Heart left ventricle (tissue), 13 donors: Measurements from ENCODE around the gene ZNF784.

Experiments
- CTCF ChIP-seq, 12 donors: fragments of 200-600 bp; sonication (generic) in 4 of 12; IDR thresholded peaks; one replicate each; pipeline versions ENCODE4 v1.5.0 to v1.8.0; 2018 to 2022; ENCODE audit warnings: antibody characterized with exemption in 12 of 12, mild to moderate bottlenecking in 5 of 12
- POLR2A ChIP-seq, 2 donors: fragments of 450-650 bp; IDR thresholded peaks; one replicate each; pipeline ENCODE4 v1.6.1; 2017; ENCODE audit warnings: antibody characterized with exemption in 2 of 2, mild to moderate bottlenecking in 2 of 2, moderate library complexity in 2 of 2
- donor health status: ischemic (EF 13 %, LVEDD 7.1; RV severe dilation, severe dysfunction).
- donor health status: DM: no; HTN: yes; CAD: no.
- donor health status: DM: no; HTN: no; CAD: no.
- donor health status: ischemic (EF 25% LVEDD 6.9; RV normal size, moderate dysfunction).
- donor health status: ischemic (EF 25% LVEDD 5.7; RV mildly dilated, moderate dysfunction).
- donor health status: ischemic (EF 35%, LVEDD 5.7; RV mildly dilated, moderate dysfunction).
- donor health status: nonischemic (EF 11% LVEDD 7.7; RV severe dilation, severe dysfunction).
- donor health status: DM: yes; HTN: yes; CAD: no.
- donor health status: PGD.
- donor health status: ischemic (EF 29% LVEDD 5.4; RV normal size, mild dysfunction).
- donor health status: nonischemic (EF 23%, LVEDD 6.1; RV moderate dilation, normal function).

- no peak for TF ChIP-seq CTCF (IDR thresholded peaks at IDR 0.05)
- TF ChIP-seq POLR2A (IDR thresholded peaks at IDR 0.05), result no peak
Measured at GRCh38 chr19:55616395-55616875, 7.9 kb downstream of the ZNF784 start.
